H1 (cell line): ENCODE data around the gene SLC4A1AP. TPM values are rescaled to one million over a fixed set of nuclear protein-coding genes. Genes with fewer than 3 reads are reported as not detected.

ENCODE experiments used
- CTCF ChIA-PET: fragments of 300-600 bp; sonication (Branson Sonifier 250); formaldehyde crosslinking; loops from one replicate; lab custom pipeline; 2021; ENCODE audit not compliant: partially characterized antibody; lab: Charles Lee
- POLR2A ChIA-PET: fragments of 300-600 bp; sonication (Branson Sonifier 250); formaldehyde crosslinking; loops from one replicate; lab custom pipeline; 2021; ENCODE audit warnings: inconsistent platforms; ENCODE audit not compliant: partially characterized antibody; lab: Charles Lee
- DNase-seq, 2 experiments: peaks; one replicate each; pipeline versions ENCODE4 v3.0.0 to v3.0.0-alpha.2; 2010 to 2022; ENCODE audit warnings: low spot score in 2 of 2, low read depth in 1 of 2, mixed read lengths in 1 of 2
- FAIRE-seq: peaks from 2 replicates; lab custom pipeline; 2011; peaks lifted over from hg19 to GRCh38; lab: Jason Lieb, UNC
- H2AFZ ChIP-seq: 2 replicates; pipeline ENCODE4 v1.8.1; 2012; ENCODE audit warnings: low read length, inconsistent platforms
- H2AK5ac ChIP-seq: 2 replicates; pipeline ENCODE4 v1.6.1; 2013; ENCODE audit warnings: low read depth, low read length
- H2BK120ac ChIP-seq: replicated peaks from 2 replicates; pipeline ENCODE3; 2013; ENCODE audit warnings: low read depth, low read length, inconsistent platforms
- H2BK12ac ChIP-seq: 2 replicates; pipeline ENCODE4 v1.6.1; 2013; ENCODE audit warnings: low read depth, low read length
- H2BK15ac ChIP-seq: 2 replicates; pipeline ENCODE4 v1.6.1; 2013; ENCODE audit warnings: low read length
- H2BK20ac ChIP-seq: 2 replicates; pipeline ENCODE4 v1.6.1; 2013; ENCODE audit warnings: low read length
- H2BK5ac ChIP-seq: 2 replicates; pipeline ENCODE4 v1.6.1; 2013; ENCODE audit warnings: low read depth, low read length
- H3K14ac ChIP-seq: 2 replicates; pipeline ENCODE4 v1.6.1; 2013; ENCODE audit warnings: inconsistent platforms; ENCODE audit not compliant: insufficient read length
- H3K18ac ChIP-seq: 2 replicates; pipeline ENCODE4 v1.6.1; 2013; ENCODE audit warnings: low read length; ENCODE audit errors: extremely low read depth
- H3K23ac ChIP-seq: 2 replicates; pipeline ENCODE4 v1.6.1; 2013; ENCODE audit warnings: inconsistent platforms; ENCODE audit not compliant: insufficient read length
- H3K23me2 ChIP-seq: 2 replicates; pipeline ENCODE4 v1.6.1; 2013; ENCODE audit warnings: low read depth, low read length
- H3K27ac ChIP-seq: 2 replicates; pipeline ENCODE4 v1.6.1; 2011; ENCODE audit warnings: low read depth, low read length, inconsistent platforms
- H3K27me3 ChIP-seq, 4 experiments: replicated peaks in 1 of 4; 1 replicate in 1 of 4; 2 replicates in 3 of 4; pipeline versions ENCODE4 v1.6.1 to v1.8.1; 2011 to 2013; ENCODE audit warnings: low read length in 3 of 4, mild to moderate bottlenecking in 3 of 4, inconsistent platforms in 2 of 4, mixed read lengths in 2 of 4, moderate library complexity in 1 of 4; ENCODE audit not compliant: control insufficient read depth in 3 of 4, insufficient read depth in 3 of 4; ENCODE audit errors: extremely low read depth in 1 of 4
- H3K36me3 ChIP-seq, 4 experiments: 2 replicates each; pipeline versions ENCODE4 v1.6.1 to v1.8.1; 2011 to 2013; ENCODE audit warnings: mild to moderate bottlenecking in 4 of 4, low read length in 3 of 4, moderate library complexity in 2 of 4, control low read depth in 1 of 4, inconsistent platforms in 1 of 4; ENCODE audit not compliant: insufficient read depth in 4 of 4, control insufficient read depth in 2 of 4
- H3K4ac ChIP-seq: replicated peaks from 2 replicates; pipeline ENCODE3; 2013; ENCODE audit warnings: low read length, low read depth, mixed read lengths, inconsistent platforms; ENCODE audit not compliant: insufficient read length
- H3K4me1 ChIP-seq, 4 experiments: replicated peaks in 1 of 4; 1 replicate in 1 of 4; 2 replicates in 3 of 4; pipeline versions ENCODE4 v1.6.1 to v1.8.1; 2011 to 2013; ENCODE audit warnings: low read length in 3 of 4, inconsistent platforms in 2 of 4, mixed read lengths in 1 of 4; ENCODE audit not compliant: insufficient read depth in 4 of 4, control insufficient read depth in 3 of 4
- H3K4me2 ChIP-seq, 2 experiments: 2 replicates each; pipeline versions ENCODE4 v1.6.1 to v1.8.1; 2011 to 2013; ENCODE audit warnings: low read depth in 2 of 2, low read length in 2 of 2, control low read depth in 1 of 2, inconsistent platforms in 1 of 2, mild to moderate bottlenecking in 1 of 2; ENCODE audit not compliant: insufficient read depth in 1 of 2
- H3K4me3 ChIP-seq, 4 experiments: fragments of 200-600, 300-600 bp in 1 of 4; sonication (generic), shearing (Covaris generic), sonication (Bioruptor Twin) in 1 of 4; 2 replicates each; pipeline versions ENCODE4 v1.5.1 to v1.8.1; 2011 to 2016; ENCODE audit warnings: low read length in 4 of 4, low read depth in 3 of 4, control low read depth in 2 of 4, inconsistent platforms in 2 of 4, mild to moderate bottlenecking in 2 of 4, mixed read lengths in 1 of 4, moderate library complexity in 1 of 4; ENCODE audit not compliant: insufficient read depth in 2 of 4; ENCODE audit errors: extremely low read depth in 1 of 4
- H3K56ac ChIP-seq: replicated peaks from 2 replicates; pipeline ENCODE3; 2013; ENCODE audit warnings: low read depth, mild to moderate bottlenecking, mixed read lengths, low read length, inconsistent platforms; ENCODE audit not compliant: insufficient read length
- H3K79me1 ChIP-seq: 2 replicates; pipeline ENCODE4 v1.6.1; 2013; ENCODE audit warnings: low read depth, low read length, control low read depth
- H3K79me2 ChIP-seq, 2 experiments: 2 replicates each; pipeline versions ENCODE4 v1.6.1 to v1.8.1; 2012 to 2013; ENCODE audit warnings: low read length in 2 of 2, mild to moderate bottlenecking in 2 of 2, inconsistent platforms in 1 of 2; ENCODE audit not compliant: insufficient read depth in 2 of 2, control insufficient read depth in 1 of 2
- H3K9ac ChIP-seq, 4 experiments: replicated peaks in 1 of 4; 1 replicate in 1 of 4; 2 replicates in 3 of 4; pipeline versions ENCODE4 v1.6.1 to v1.8.1; 2011 to 2013; ENCODE audit warnings: low read depth in 3 of 4, low read length in 3 of 4, control low read depth in 2 of 4, mild to moderate bottlenecking in 2 of 4, moderate library complexity in 2 of 4, inconsistent platforms in 1 of 4; ENCODE audit errors: extremely low read depth in 1 of 4
- H3K9me3 ChIP-seq, 2 experiments: 2 replicates each; pipeline versions ENCODE4 v1.6.1 to v1.8.1; 2012 to 2013; ENCODE audit warnings: mild to moderate bottlenecking in 2 of 2, moderate library complexity in 2 of 2, control low read depth in 1 of 2, inconsistent platforms in 1 of 2, low read depth in 1 of 2, low read length in 1 of 2, mixed read lengths in 1 of 2; ENCODE audit not compliant: insufficient read depth in 2 of 2
- H4K20me1 ChIP-seq, 2 experiments: replicated peaks in 1 of 2; 2 replicates each; pipeline versions ENCODE3 to v1.8.1; 2011 to 2013; ENCODE audit warnings: inconsistent platforms in 2 of 2, low read length in 2 of 2, mild to moderate bottlenecking in 1 of 2; ENCODE audit not compliant: insufficient read depth in 2 of 2, control insufficient read depth in 1 of 2
- H4K5ac ChIP-seq: 2 replicates; pipeline ENCODE4 v1.6.1; 2013; ENCODE audit warnings: low read length, low read depth, mixed read lengths, inconsistent platforms; ENCODE audit not compliant: insufficient read length
- H4K8ac ChIP-seq: 2 replicates; pipeline ENCODE4 v1.8.0; 2013; ENCODE audit warnings: mild to moderate bottlenecking, moderate library complexity, low read length, inconsistent platforms; ENCODE audit not compliant: insufficient read depth; ENCODE audit errors: extremely low read depth
- H4K91ac ChIP-seq: replicated peaks from 2 replicates; pipeline ENCODE3; 2013; ENCODE audit warnings: low read length, mixed read lengths, inconsistent platforms; ENCODE audit not compliant: insufficient read length
- CEBPB ChIP-seq: IDR thresholded peaks from 2 replicates; pipeline ENCODE4 v1.6.1; 2012; ENCODE audit warnings: low read depth, low read length
- CTCF ChIP-seq, 3 experiments: IDR thresholded peaks; 1 replicate in 2 of 3; 2 replicates in 1 of 3; pipeline versions ENCODE4 v1.5.1 to v1.6.1; 2011; ENCODE audit warnings: low read length in 3 of 3, mild to moderate bottlenecking in 3 of 3, inconsistent platforms in 2 of 3, low read depth in 1 of 3, moderate library complexity in 1 of 3; ENCODE audit not compliant: insufficient read depth in 1 of 3; ENCODE audit errors: control extremely low read depth in 1 of 3
- POLR2A ChIP-seq, 2 experiments: IDR thresholded peaks; 1 replicate in 1 of 2; 2 replicates in 1 of 2; pipeline ENCODE4 v1.6.1; 2011; ENCODE audit warnings: low read depth in 2 of 2, low read length in 2 of 2, mild to moderate bottlenecking in 2 of 2; ENCODE audit errors: control extremely low read depth in 1 of 2
- SP2 ChIP-seq: IDR thresholded peaks from 2 replicates; pipeline ENCODE4 v1.6.1; 2012; ENCODE audit warnings: mild to moderate bottlenecking, low read length, inconsistent platforms
- TBP ChIP-seq: IDR thresholded peaks from 2 replicates; pipeline ENCODE4 v1.6.1; 2011; ENCODE audit warnings: low read depth, low read length, improper control_type of control experiment
- WGBS, 2 experiments: shearing (Covaris generic) in 1 of 2; methylation state at CpG; one replicate each; pipeline versions ENCODE4 v1.1.6 to v1.1.7; 2013 to 2015; ENCODE audit warnings: low lambda C conversion rate in 2 of 2, mixed read lengths in 2 of 2, inconsistent platforms in 1 of 2, low coverage in 1 of 2, missing lambda C conversion rate in 1 of 2; ENCODE audit not compliant: insufficient replicate concordance in 2 of 2, insufficient coverage in 1 of 2, insufficient read length in 1 of 2; ENCODE audit errors: extremely low coverage in 1 of 2, missing lambda C conversion rate in 1 of 2; 5-methylcytosine and 5-hydroxymethylcytosine counted together
- polyA plus RNA-seq, 7 experiments: library from polyadenylated mRNA; depleted of rRNA in 3 of 7; stranded (reverse) in 5 of 7; unstranded in 2 of 7; fragments of >200 nt in 5 of 7; fragments of 200-250 nt in 2 of 7; gene quantifications; 1 replicate in 5 of 7; 2 replicates in 1 of 7; 4 replicates in 1 of 7; pipeline versions ENCODE4 v1.2.1 to v1.2.3, GENCODE V29; 2011 to 2013; ENCODE audit warnings: missing spikeins in 2 of 7, mixed read lengths in 2 of 7
- total RNA-seq: library from RNA; stranded (reverse); fragmentation: NEBNext Ultra II Directional; extraction: Animal tissue kit (Norgen Biotek cat#: 25700); gene quantifications from 2 replicates; pipeline ENCODE4 v1.2.1, GENCODE V29; 2021

The SLC4A1AP gene
- total and polyA plus RNA-seq, 2 of the 8 experiments (the other 6 are each of a cell fraction or from before 2014, with no cell fraction given) = 8.1 to 18.4 TPM

GRCh38 chr2:27664154-27664574 is 475 bp downstream of the SLC4A1AP start:
- WGBS, 2 experiments = 16% methylated on average over 19 of the region's 28 CpGs; no CpG with 5 or more reads in 1 of the 2 experiments
- peaks cover 8% of the 10 kb centered on the region; the same call in 1 of the 2 replicates for H3K23me2 ChIP-seq
- H3K36me3 ChIP-seq = peaks cover 3 to 40% (median 19%) of the 10 kb centered on the region in 4 experiments; a peak in 7 of 8 replicates
- peak overlapping the region; percentile 68 to 96 for H3K4me2 ChIP-seq
- peak overlapping the region in 3 of 4 experiments; percentile 89 to 98 (median 93); a peak in 6 of 7 replicates for H3K9ac ChIP-seq
- no peak overlapping the region for H4K91ac ChIP-seq
- H4K5ac ChIP-seq = no peak overlapping the region
- no peak overlapping the region for H2BK120ac ChIP-seq
- no peaks in the 10 kb centered on the region for H3K9me3 ChIP-seq
- TF ChIP-seq CEBPB = no peak
- no peak for TF ChIP-seq TBP
- TF ChIP-seq CTCF (IDR thresholded peaks at IDR 0.05; ENCODE audit: control extremely low read depth in 1 of 3, insufficient read depth in 1 of 3, low read depth in 1 of 3, low read length in 3 of 3) = peak in 1 of 3 experiments; percentile 0; a peak in 1 of 4 replicates
- TF ChIP-seq POLR2A (IDR thresholded peaks at IDR 0.05; ENCODE audit: control extremely low read depth in 1 of 2, low read depth in 2 of 2, low read length in 2 of 2) = no peak
- TF ChIP-seq SP2 = no peak
- POLR2A ChIA-PET = interaction anchor here (0.7 to 2.1 kb wide), 8 partner anchors 8 to 1554 kb away, joined by 3 to 12 read pairs (median 5); partner anchors contain the start of genes CCDC121, FNDC4, GPN1 and PPM1G
- H3K27ac ChIP-seq = peak overlapping the region; percentile 95; the same call in 1 of the 2 replicates
- no peaks in the 10 kb centered on the region for H4K20me1 ChIP-seq
- H3K4ac ChIP-seq = no peak overlapping the region
- peak overlapping the region; percentile 50 to 100 (median 88) for H3K4me3 ChIP-seq
- H2BK5ac ChIP-seq = peak overlapping the region; percentile 99; the same call in 1 of the 2 replicates
- no peaks in the 10 kb centered on the region for H3K79me1 ChIP-seq
- H2BK15ac ChIP-seq = no peak overlapping the region
- FAIRE-seq (no peak), DNase-seq (no peak)
- H3K56ac ChIP-seq = peak overlapping the region; percentile 14
- no peak overlapping the region for H3K18ac ChIP-seq
- no peak overlapping the region for H2BK12ac ChIP-seq
- H2AK5ac ChIP-seq = no peak overlapping the region
- H2AFZ ChIP-seq = peak overlapping the region; percentile 99
- peaks cover 0 to 1% (median 0%) of the 10 kb centered on the region in 4 experiments; a peak in 2 of 7 replicates for H3K4me1 ChIP-seq
- H3K14ac ChIP-seq = no peak overlapping the region
- CTCF ChIA-PET = interaction anchor here (0.7 to 3.9 kb wide), 3 partner anchors 18 to 1045 kb away, joined by 3 to 34 read pairs (median 3); no protein-coding TSS in a partner anchor
- H3K23ac ChIP-seq = no peak overlapping the region
- peak overlapping the region; percentile 90 for H4K8ac ChIP-seq
- peaks cover 0 to 24% of the 10 kb centered on the region in 2 experiments; a peak in 2 of 4 replicates for H3K79me2 ChIP-seq
- no peak overlapping the region for H2BK20ac ChIP-seq
- H3K27me3 ChIP-seq = no peaks in the 10 kb centered on the region
